ENCODE measurements around the gene UQCRC1.
A peak's percentile ranks its signal among the peaks of the same experiment; 100 is the strongest.

The UQCRC1 gene

DNA sequence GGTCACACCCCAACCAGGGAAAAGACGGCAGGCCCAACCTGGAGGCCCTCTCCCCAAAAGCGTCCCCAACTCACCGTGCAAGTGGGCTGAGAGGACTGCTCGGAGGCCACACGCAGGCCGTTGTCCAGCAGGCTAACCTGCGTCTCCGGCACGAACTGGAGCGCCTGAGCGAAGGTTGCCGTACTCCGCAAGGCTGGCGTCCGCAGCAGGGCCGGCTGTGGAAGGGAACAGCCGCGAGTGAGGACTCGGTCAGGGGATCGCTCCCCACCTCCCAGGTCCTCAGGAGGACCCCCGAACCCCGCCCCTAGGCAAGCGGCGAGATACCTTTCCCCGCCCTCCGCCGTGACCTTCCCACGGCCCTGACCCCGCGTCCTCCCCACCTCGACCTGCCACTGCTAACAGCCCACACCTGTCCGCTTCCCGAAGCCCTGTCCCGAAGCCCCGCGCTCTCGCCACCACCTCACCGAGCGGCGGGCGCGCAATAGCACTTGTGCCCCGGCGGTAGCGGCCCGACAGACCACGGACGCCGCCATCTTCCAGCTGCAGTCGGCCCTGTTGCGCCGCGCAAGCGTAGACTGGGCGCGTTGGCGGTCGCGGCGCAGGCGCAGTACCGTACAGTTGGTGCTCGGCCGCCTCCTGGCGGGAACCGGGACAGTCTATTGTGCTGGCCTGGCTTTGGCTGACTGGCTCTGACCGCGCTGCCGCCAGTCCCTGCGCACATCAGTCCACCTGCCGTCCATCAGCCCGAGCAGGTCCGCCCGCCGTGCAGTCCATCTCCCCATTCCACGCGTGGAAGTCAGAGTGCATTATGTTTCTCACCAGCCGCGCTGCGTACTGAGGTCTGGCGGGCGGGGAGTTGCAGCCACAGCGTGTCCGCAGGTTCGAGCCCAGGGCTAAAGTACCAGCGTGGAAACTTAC lies at the start of gene UQCRC1:
Gene UQCRC1, minus strand, starts transcription at position 559 of the 918 bp plus-strand sequence. Its CDS starts 26 bp downstream, at position 533.
- peak; percentile 79 to 82 (median 82) for DNase-seq (ENCODE audit: low read depth in 3 of 3)

DNA sequence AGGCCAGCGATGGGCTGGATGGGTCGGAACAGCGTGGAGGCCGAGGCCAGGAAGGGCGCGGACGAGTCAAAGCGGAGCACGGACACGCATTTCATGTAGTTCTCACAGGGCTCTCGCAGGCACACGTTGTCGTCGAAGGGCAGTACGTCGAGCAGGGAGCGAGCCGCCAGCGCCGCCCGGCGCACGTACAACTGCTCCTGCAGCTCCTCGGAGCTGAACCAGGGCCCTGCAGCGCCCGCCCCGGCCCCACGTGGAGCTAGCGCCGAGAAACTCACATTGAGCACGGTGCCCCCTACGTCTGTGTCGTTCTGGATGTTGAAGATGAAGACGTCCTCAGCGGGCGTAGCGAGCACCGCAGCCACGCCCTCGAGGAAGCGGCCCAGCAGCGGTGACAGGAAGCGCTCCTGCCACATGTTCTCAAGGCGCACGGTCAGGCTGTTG lies 47.4 kb upstream of the UQCRC1 start:
- peak in 1 of 3 experiments; percentile 19 for DNase-seq (ENCODE audit: low read depth in 3 of 3)

DNA sequence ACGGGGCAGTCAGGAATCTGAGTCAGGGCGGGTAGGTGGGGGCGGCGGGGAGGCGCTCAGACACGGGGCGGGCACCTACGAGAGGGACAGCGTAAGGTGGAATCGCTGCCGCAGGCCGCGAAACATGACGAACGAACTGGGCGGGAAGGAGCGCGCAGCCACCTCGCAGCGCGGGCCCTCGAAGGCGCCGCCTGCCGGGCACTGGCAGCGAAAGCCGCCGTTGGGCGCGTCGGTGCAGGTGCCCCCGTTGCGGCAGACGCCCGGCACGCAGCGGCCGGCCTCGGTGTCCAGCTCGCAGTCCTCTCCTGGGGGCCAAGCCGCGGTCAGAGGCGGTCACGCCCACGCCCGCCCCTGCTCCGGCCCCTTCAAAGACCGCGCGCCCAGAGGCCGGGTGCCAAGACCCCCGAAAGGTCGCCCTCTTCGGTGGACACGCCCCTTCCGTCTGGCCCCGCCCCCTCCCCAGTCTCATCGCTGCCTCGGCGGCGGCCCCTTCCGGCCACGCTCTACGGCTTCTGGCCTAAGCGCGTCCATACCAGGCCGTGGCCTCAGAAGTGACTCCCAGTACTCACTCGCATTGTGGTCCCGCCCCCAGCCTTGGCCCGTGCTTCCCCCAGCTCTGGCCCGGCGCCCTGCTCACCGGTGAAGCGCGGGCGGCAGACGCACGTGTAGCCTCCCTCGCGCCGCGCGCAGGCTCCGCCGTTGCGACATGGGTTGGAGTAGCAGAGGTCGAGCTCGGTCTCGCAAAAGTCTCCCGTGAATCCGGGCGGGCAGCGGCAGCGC lies 46.8 kb upstream of the UQCRC1 start:
- DNase-seq (ENCODE audit: low read depth in 3 of 3), result peak; percentile 77 to 84 (median 80)

DNA sequence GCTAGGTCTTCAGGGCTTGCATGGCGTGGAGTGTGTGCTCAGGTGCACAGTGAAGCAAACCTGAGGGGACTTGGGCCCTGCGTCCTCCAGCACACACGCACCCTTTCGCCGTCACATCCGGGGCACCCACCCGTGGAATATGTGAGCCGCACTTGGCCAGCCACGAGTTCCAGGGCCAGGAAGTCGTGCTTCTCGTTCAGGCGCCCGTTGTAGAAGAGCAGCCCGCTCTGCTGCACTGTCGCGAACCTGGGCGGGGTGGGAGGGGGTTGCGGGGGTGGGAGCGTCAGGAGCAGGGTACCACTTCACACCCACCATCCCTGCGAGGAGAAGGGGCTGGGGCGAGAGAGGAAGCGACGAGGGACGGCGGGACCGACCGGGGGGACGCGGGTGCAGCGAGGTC lies 46.2 kb upstream of the UQCRC1 start:
- DNase-seq (ENCODE audit: low read depth in 3 of 3), result peak in 2 of 3 experiments; percentile 59

DNA sequence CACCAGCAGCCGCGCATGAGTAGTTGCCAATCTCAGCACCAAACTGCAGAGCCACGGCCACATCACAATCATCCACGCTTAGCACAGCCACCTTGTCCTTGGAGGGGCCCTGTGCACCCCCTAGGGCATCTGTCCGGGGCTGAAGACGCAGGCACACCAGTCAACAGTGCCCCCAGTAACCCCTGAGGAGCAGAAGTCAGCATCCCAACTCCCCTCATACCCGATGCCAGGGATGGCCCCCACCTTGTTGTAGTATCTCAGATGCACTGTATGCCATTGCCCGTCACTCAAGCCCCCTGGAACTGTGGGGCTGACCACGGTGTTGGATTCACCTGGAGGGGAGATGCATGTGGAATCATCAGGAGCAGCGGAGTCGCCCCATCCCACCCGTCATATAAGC lies 45.6 kb upstream of the UQCRC1 start:
- no peak for DNase-seq (ENCODE audit: low read depth in 3 of 3)

DNA sequence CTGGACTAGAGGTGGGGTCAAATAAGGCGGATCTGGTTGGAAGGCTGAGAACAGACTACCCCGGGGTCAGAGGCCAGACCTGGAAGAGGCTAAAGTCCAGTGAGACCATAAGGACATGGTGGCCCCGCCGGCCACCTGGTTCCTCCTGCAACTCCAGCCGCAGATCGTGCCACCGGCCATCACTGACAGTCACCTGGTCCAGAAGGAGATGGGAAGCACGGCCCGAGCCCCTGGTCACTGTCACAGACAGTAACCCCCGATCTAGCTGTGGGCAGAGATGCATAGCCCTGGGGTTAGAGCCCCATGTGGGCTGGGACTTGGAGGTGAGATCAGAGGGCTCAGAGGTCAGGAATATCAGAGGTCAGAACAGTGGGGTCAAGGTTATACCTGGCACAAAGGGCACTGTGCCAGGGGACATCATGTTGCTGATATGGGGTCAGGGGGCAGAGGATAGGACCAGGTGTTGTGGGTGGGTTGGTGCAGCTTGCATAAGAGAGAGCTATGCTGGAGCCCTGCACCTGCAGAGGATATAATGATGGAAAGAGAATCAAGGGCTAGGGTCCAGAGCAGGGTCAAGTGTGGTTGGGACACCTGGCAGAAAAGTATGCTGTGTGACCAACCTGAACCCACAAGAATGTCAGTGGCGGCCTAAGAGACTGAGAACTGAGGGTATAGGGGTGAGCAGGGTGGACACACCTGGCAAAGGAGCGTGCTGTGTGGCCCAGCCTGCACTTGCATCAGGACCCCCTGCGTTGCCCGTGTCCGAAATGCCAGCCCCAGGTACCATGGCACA lies 43.7 kb upstream of the UQCRC1 start:
- DNase-seq (ENCODE audit: low read depth in 3 of 3), result no peak

DNA sequence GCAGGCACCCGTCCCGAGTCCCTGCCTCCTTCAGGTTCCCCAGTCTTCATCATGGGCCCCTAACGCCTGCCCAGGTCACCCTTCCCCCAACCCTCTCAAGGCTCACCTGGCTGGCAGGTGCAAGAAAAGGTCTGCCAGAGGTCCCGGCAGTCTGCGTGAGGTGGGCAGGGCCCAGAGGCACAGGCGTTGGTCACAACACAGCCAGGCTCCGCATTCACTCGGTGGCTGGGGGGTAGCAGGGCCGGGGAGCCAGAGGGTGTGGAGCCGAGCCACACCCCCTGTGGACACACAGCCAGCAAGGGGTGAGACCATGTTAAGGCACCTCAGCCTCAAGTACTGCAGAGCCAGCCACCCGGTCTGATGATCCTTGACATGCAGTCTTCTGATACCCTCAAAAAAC lies 42.3 kb upstream of the UQCRC1 start:
- no peak for DNase-seq (ENCODE audit: low read depth in 3 of 3)

DNA sequence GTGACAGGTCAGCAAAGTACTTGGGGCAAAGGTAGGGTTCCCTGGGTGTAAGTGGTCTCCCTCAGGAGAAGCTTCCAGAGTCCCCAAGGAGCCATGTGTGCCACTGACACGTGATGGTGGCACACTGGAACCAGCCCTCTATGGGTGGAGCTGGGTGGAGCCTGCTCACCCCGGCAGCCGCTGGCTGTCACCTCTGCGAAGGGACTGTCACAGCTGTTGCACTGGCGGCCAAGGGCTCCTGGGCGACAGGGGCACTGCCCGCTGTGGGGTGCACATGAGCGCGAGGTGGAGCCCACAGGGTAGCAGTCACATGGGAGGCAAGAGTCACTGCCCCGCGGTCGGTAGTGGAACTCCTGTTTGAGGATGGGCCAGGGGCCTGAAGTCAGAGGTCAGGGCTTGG lies 41.3 kb upstream of the UQCRC1 start:
- no peak for DNase-seq (ENCODE audit: low read depth in 3 of 3)

DNA sequence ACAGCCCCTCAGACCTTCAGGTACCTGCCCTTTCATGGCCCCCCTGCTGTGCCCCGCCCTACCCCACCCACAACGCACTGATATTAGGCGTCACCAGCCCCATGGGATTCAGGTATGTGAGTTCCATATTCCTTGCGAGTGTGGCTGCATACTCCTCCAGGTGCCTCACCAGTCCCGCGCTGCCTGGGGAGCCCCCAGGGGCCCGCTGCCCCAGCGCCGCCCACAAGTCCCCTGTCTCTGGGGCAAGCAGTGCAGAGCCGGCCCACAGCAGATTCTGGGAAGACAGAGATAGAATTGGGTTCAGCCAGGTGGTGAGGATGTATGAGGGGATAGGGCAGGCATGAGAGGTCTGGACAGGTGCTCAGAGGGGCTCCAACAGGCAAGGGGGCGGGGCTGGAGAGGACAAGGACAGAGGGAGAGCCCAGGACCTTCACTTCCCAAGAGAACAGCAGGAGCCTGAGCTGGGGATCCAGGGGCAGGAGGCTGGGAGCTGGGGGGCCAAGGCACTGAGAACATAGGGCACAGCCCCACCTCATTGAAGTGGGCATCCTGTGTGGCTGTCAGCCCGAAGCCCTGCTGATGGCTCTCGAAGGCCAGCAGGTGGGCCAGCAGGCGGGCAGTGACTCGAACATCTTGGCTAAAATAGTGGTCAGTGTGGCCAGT lies 38.9 kb upstream of the UQCRC1 start:
- DNase-seq (ENCODE audit: low read depth in 3 of 3), result no peak

DNA sequence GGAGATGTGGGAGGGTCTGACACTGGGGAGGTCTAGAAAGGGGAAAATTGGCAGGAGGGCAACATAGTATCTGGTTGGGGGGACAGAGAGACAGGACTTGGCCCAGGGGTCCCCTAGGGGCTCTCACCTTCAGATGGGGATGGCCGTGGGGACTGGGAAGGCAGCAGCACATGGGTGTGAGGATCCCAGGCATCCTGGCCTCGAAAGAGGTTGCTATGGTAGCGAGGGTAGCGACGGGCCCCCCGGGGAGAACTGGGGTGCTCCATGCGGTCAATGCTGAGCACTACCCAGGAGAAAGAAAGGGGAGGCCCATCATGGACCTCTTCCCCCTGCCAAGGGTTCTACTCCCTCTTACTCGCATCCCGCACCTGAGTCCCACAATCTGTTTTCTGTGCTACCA lies 38.3 kb upstream of the UQCRC1 start:
- DNase-seq (ENCODE audit: low read depth in 3 of 3), result no peak

DNA sequence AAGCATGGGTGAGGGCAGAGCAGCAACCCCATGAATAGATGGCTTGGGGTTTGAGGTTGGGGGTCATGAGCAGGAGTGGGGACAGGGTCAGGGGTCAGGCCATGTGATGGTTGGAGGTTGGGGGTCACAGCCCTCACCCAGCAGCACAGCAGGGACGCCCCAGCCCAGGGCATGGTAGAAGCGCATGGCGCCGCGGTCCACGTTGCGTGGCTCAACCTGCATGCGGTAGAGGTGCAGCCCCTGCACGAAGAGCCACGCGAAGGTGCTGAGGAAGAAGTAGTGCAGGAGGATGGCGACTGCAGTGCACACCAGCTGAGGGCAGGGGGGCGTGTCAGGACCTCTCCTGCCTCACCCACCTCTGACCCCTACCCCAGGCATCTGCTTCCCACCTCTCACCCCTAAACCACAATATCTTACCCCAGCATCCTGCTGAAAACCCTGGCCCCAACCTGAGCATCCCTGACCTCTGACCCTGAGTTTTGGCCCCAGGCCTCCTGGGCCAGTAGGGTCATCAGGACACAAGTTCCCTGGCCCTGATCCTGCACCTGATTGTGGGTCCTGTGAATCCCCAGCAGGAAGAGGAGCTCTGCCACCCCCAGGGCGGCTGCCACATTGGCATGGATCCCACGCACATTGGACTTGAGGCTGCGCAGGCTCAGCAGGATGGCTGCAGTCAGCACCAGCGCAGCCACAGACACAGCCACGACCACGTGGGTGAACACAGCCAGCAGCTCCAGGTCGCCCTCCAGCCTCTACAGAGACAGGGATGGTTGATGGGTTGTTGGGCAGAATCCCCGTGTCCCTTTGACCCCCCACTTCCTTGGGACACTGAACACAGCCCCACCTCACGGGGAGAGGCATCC lies 35.7 kb upstream of the UQCRC1 start:
- DNase-seq (ENCODE audit: low read depth in 3 of 3), result no peak

DNA sequence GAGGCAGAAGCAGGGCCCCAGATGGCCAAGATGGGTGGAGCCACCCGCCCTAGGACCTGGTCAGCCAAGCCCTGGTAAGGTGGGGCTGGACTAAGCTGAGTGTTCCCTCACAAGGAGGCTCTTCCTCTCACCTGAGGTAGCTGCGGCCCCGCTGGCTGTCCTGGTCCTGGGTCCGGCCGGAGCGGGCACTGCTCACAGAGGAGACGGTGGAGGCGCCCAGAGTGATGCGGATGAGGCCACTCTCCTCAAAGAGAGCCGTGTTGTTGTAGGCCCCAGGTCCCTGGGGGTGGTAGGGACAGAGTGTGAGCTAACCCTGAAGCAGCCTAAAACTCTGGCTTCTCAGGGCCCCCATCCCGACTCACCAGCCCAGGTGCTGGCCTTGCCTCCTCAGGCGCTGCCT lies 33.2 kb upstream of the UQCRC1 start:
- DNase-seq (ENCODE audit: low read depth in 3 of 3), result no peak

DNA sequence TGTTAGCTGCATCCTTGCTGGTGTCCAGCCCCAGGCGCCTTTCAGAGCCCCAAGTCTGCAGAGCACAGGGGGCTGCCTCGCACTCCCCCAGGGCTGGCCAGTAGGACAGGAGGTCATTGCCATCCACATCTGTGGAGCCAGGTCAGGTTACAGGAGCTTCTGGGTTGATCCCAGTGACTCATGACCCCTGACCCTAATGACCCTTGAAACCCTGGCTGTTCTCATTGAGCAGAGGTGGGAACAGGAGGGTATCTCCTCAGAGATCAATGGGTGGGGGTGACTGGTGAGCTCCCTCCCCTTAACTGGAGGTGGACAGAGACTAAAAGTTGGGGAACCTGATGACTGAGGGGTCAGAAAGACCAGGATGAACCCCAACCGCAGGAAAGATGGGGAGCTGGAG lies 31.9 kb upstream of the UQCRC1 start:
- DNase-seq (ENCODE audit: low read depth in 3 of 3), result no peak

DNA sequence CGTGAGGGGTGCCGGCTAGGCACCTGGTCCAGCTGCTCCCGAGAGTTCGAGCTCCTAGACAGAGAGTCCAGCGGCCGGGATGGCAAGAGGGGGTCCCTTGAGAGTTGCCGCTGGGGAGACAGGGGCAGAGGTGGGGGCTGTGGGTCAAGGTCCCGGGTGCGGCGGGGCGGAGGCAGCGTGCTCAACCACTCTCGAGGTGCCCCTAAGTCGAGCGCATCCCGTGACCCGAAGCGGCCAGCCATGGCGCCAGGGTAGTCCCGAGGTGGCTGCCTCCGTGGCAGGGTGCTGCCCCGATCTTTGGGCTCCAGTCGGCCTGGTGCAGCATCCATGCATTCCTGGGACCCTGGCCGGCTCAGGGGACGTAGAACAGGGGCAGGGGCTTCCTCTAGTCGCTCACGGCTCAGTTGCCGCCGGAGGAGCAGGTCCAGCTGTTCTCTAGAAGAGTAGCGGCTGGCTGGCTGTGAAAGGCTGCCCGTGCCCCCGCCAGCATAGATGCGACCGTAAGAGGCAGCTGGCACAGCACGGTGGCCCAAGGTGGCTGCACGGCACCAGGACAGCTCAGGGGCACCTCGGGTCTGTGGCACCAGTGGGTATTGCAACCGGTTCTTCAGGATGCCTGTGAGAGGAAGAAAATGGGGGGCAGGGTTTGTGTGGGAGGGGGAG lies 30.6 kb upstream of the UQCRC1 start:
- DNase-seq (ENCODE audit: low read depth in 3 of 3), result no peak

DNA sequence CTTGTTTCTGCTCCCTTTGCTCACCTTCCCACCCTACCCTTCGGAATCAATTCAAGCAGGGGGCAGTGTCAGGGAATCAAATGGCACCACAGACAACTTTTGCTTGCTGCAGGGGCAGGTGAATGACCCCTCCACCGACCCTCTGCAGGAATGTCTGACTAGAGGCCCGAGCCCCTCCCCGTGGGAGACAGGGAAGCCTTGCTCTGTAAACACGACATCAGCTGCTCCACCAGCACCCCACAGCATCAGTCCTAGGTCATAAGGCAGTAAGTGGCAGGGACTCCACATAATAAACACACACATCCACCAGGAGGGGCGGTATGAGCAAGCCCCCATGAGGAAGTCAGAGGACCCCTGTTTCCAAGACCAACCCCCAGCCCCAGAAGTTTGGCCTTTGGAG lies 27.9 kb upstream of the UQCRC1 start:
- no peak for DNase-seq (ENCODE audit: low read depth in 3 of 3)

DNA sequence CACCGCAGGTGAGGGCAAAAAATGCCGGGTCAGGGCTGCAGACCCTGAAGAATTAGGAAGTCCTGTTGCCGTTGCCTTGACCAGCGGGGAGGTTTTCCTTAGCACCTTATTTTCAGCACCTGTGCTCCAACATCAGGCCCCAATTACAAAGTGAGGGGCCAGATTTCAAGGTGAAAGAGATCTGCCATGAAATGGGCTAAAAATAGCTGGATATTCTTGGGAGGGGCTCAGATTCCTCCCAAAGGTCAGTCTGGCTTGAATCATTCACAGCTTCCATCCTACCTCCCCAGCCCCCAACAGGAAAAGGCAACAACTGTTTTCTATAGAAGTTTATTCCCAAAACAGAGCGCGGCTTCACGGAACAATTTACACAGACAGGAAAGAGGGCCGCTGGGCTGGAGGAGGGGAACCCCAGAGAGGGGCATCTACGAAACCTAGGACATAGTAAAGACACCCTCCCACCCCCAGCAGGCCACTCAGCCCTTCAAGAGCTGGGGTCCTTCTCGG lies 26.8 kb upstream of the UQCRC1 start:
- DNase-seq (ENCODE audit: low read depth in 3 of 3), result no peak

DNA sequence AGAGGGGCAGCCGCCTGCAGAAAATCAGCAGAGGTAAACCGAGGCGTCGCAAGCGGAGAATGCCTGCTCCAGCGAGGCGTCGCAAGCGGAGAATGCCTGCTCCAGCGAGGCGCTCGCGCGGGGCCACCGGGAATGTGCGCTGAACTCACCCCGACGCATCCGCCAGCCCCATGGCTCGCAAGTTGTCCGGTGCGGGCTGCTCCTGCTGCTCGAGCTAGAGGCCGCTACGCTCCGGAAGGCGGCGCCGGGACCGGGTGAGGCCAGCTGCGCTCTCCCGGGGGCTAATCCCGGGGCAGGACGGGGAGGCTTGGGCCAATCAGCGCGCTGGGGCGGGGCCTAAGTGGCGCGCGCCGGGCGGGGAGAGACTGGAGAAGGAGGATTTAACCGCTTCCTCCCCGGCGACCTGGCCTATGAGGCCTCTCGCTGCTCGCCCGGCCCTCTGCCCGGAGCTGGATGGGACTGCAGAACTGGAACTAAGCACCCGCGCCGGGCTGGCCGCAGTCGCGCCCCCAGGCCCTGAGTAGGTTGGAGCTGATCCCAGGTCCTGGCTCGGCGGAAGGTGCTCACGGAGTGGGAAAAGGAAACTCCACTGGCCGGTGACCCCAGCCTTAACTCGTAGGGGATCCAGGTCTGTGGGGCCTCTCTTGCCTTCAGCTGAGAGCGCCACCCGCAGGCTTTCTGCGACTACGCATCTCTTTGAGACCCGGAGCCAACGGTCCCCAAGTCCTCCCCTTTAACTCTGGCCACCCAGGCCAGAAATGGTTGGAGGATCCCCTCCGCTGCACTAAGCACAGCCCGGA lies 26.0 kb upstream of the UQCRC1 start, which contains the start of gene SLC26A6:
Gene SLC26A6, minus strand, starts transcription at position 240 of the 800 bp plus-strand sequence. Its CDS starts 68 bp downstream, at position 172.
- peak; percentile 84 to 89 (median 85) for DNase-seq (ENCODE audit: low read depth in 3 of 3)

DNA sequence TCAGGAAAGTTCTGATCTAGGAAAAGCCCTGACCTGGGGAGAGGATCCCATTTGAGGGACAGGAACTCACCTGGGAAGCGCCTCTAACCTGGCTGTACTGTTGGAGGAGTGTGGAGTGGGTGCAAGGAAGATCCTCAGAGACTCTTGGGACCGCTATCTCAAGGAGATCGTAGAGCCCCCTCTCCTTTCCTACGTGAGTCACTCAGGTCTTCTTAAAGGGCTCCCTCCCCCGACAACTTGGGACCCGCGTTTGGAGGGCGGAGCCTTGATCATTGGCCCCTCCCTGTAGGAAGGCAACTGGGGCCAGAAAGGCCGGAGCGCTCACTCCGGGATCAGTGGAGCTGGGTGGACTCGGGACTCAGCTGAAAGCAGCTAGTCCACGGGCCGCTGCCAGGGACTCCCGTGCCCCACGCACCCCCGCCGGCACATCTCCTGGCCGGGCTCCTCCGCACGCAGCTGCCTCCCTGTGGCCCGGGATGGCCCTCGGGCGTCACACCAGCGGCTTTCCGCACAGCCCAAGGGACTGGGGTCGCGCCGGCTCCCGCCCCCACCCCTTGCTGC lies 25.3 kb upstream of the UQCRC1 start:
- DNase-seq (ENCODE audit: low read depth in 3 of 3), result peak; percentile 26 to 45 (median 36)
